ENCODE results near the gene ZBTB48.
"Not testable (repeated sequence)": the region's sequence is repeated elsewhere in the genome, so short reads cannot be mapped to it uniquely, and the experiment has no call there.

Gene ZBTB48

DNA sequence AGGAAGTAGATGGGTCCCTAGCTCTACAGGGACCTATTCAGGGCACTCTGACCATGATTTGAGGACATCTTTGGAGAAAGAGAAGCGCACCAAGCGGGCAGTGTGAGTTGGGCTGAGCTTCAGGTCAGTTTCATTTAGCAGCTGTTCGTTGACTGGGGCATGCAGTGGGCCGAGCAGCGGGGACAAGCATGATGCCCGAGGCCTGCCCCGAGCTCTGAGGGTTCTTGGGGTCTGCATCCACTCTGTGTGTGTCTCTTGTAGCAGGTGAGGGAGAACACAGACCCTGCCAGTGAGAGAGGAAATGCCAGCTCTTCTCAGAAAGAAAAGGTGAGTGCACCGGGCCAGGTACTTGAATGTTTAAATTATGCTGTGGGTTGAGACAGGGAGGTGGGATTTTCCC, 50.2 kb downstream of the ZBTB48 start:
- no peak overlapping the region for H3K4me3 ChIP-seq (ENCODE audit: low read depth, low read length)
- TF ChIP-seq CTCF (conservative IDR thresholded peaks at IDR 0.05; ENCODE audit: low read depth, low read length): no peak
- DNase-seq (ENCODE audit: low read depth): no peak

DNA sequence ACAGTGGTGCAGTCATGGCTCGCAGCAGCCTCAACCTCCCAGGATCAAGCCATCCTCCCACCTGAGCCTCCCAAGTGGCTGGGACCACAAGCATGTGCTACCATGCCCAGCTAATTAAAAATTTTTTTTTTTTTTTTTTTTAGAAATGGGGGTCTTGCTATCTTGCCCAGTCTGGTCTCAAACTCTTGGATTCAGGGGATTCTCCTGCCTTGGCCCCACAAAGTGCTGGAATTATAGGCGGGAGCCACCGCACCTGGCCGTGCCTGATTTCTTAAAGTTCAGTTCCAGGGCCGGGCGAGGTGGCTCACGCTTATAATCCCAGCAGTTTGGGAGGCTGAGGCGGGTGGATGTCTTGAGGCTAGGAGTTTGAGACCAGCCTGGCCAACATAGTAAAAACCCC, 51.3 kb downstream of the ZBTB48 start:
- no peak for TF ChIP-seq CTCF (conservative IDR thresholded peaks at IDR 0.05; ENCODE audit: low read depth, low read length)
- H3K4me3 ChIP-seq (ENCODE audit: low read depth, low read length): no peak overlapping the region
- no peak for DNase-seq (ENCODE audit: low read depth)

GRCh38 chr1:6632588-6633514, 53.1 kb downstream of the ZBTB48 start:
- DNase-seq (ENCODE audit: low read depth): no peak
- no peak for TF ChIP-seq CTCF (conservative IDR thresholded peaks at IDR 0.05; ENCODE audit: low read depth, low read length)
- no peak overlapping the region for H3K4me3 ChIP-seq (ENCODE audit: low read depth, low read length)

DNA sequence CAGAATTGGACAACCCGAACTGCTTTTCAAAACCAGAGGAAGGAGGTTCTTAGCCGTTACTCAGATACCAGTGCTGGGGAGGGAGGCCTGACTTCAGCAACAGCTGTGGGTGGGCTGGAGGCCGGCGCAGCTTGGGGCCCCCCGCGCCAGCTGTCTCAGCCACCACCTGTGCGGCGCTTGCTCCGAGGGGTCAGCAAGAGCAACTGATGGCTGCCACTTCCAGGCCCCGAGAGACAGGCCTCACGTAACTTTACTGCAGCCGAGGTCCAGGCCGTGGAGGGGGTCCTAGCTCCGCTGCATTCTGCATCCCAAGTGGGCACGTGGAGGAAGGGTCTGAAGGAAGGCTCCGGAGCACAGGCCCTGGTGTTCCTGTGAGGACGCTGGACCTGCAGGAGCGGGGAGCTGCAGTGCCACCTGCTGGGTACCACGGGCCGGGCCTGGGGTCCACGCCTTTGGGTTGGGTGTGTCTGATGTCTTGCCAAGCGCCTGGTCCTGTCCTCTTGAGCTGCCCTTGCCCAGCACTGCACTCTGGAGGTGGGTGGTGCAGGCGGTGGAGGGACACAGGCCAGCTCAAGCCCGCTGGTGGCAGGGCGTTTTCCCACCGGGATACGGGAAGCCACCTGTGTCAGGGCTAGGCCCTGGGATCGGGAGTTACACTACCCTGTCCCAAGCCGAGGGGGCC, 54.7 kb downstream of the ZBTB48 start:
- H3K4me3 ChIP-seq (ENCODE audit: low read depth, low read length): no peak overlapping the region
- TF ChIP-seq CTCF (conservative IDR thresholded peaks at IDR 0.05; ENCODE audit: low read depth, low read length): peak; percentile 62
- DNase-seq (ENCODE audit: low read depth): peak; percentile 51

- no peak for TF ChIP-seq CTCF (conservative IDR thresholded peaks at IDR 0.05; ENCODE audit: low read depth, low read length)
- no peak for DNase-seq (ENCODE audit: low read depth)
- no peak overlapping the region for H3K4me3 ChIP-seq (ENCODE audit: low read depth, low read length)
Measured at GRCh38 chr1:6635161-6635909, 55.5 kb downstream of the ZBTB48 start.

DNA sequence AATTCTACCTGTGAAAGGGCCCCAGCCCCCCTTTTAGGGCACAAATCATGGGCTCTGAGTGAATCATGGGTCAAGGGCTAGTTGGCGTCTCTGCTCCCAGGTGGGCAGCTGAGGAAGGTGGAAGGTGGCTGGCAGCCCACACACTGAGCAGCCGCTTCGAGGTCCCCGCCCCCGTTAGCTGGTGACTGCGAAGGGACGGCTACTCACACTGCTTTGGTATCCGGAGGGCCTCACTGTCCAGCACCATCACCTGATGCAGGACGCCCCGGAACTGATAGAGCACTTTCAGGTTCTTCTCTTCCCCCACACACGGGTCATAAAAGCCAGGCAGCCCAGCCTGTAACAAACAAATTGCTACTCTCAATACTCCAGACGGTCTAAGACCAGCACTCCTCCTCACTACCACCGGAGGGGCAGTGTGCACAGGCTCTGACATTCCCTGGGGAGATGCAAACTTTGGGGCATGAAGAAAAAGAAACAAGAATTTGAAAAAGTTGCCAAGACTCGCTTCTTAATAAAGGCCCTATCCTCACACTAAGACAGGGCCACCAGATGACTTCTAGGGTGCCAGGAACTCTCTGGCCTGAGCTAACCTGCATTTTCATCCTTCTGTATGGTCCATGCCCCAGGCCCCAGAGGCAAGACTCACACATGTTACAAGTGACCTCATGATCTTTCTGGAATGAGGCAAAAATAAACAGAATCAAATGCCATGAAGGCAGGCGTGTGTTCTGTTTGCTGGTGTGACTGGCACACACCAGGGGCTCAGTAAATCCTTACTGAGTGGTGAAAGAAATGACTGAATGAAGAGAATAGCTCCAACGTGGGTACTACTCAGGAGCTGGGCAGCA, 56.3 kb downstream of the ZBTB48 start:
- peak; percentile 23 for TF ChIP-seq CTCF (conservative IDR thresholded peaks at IDR 0.05; ENCODE audit: low read depth, low read length)
- no peak overlapping the region for H3K4me3 ChIP-seq (ENCODE audit: low read depth, low read length)
- DNase-seq (ENCODE audit: low read depth): no peak

DNA sequence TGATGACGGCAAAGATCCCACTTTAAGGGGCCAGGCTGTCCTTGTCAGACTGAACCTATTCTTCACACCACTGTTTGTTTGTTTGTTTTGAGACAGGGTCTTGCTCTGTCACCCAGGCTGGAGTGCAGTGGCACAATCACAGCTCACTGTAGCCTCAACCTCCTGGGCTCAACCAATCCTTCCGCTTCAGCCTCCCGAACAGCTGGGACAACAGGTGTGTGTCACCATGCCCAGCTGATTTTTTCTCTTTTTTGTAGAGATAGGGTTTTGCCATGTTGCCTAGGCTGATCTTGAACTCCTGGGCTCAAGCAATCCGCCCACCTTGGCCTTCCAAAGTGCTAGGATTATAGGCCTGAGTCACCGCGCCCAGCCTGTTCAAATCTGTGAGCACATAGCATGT, 57.0 kb downstream of the ZBTB48 start:
- not testable (repeated sequence) for DNase-seq (ENCODE audit: low read depth); H3K4me3 ChIP-seq (ENCODE audit: low read depth, low read length)

All from choroid plexus epithelial cell (primary cell).